Measurements from ENCODE around the gene PDS5A. TPM values are rescaled to one million over a fixed set of nuclear protein-coding genes. Genes with fewer than 3 reads are reported as not detected.
"Not testable (repeated sequence)": the region's sequence is repeated elsewhere in the genome, so short reads cannot be mapped to it uniquely, and the experiment has no call there.

Gene PDS5A, protein sequence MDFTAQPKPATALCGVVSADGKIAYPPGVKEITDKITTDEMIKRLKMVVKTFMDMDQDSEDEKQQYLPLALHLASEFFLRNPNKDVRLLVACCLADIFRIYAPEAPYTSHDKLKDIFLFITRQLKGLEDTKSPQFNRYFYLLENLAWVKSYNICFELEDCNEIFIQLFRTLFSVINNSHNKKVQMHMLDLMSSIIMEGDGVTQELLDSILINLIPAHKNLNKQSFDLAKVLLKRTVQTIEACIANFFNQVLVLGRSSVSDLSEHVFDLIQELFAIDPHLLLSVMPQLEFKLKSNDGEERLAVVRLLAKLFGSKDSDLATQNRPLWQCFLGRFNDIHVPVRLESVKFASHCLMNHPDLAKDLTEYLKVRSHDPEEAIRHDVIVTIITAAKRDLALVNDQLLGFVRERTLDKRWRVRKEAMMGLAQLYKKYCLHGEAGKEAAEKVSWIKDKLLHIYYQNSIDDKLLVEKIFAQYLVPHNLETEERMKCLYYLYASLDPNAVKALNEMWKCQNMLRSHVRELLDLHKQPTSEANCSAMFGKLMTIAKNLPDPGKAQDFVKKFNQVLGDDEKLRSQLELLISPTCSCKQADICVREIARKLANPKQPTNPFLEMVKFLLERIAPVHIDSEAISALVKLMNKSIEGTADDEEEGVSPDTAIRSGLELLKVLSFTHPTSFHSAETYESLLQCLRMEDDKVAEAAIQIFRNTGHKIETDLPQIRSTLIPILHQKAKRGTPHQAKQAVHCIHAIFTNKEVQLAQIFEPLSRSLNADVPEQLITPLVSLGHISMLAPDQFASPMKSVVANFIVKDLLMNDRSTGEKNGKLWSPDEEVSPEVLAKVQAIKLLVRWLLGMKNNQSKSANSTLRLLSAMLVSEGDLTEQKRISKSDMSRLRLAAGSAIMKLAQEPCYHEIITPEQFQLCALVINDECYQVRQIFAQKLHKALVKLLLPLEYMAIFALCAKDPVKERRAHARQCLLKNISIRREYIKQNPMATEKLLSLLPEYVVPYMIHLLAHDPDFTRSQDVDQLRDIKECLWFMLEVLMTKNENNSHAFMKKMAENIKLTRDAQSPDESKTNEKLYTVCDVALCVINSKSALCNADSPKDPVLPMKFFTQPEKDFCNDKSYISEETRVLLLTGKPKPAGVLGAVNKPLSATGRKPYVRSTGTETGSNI (N-terminal part only)
- total RNA-seq, result 33.1 TPM
- long read RNA-seq, full-length matches to known transcripts, result 19 of 48 reads
- long read RNA-seq, partial matches to known transcripts, result 18 of 48 reads
- long read RNA-seq, other reads (novel, unspliced or antisense), result 11 of 48 reads

DNA sequence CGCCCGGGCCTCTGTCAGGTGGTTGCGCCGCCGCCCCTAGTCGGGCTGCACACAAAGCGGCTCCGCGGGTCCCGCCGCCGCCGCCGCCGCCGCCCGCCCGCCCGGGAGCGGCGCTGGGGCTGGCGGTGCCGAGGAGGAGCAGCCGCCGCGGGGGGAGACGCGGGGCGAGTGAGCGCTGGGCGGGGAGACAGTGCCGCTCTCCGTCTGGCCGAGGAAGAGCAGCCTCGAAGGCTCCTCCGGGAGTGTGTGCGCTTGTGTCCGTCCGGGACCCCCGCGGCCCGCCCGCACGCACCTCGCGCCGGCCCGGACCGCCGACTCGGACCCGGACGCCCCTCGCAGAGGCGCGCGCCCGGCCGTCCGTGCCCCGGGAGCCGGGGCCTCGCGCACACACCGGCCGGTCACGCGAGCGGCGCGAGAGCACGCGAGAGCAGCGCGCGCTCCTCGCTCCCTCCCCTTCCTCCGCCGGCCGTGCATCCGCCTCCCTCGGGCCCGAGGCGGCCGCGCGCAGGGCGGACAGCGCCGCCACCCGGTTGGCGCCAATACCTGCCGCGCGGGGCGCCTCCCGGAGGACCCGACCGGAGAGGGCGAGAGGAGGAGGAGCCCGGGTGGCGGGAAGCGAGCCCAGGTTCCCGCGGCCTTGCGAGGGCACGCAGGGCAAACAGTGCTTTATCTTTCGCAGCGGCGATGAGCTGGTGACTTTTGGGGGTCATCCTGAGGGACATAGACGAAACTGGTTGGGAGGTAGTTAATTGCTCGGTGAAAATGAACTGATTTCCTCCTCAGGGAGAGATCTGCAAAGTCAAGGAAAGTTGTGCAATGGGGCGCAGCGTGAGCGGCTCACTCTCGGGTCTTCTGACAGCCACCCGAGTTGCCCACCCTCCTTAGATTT lies at the start of gene PDS5A:
TSS of gene PDS5A (minus strand) at position 423 of the 889 bp plus-strand sequence. CDS start 1,334 bp downstream, outside the sequence.
- intact Hi-C loops (cut with DNase I), result loop anchor here (1.0 to 5.0 kb wide), 6 partner anchors 55 to 509 kb away; partner anchors contain the start of genes N4BP2, SMIM14, UBE2K and UGDH
- DNase-seq (ENCODE audit: low spot score), result peak; percentile 95

DNA sequence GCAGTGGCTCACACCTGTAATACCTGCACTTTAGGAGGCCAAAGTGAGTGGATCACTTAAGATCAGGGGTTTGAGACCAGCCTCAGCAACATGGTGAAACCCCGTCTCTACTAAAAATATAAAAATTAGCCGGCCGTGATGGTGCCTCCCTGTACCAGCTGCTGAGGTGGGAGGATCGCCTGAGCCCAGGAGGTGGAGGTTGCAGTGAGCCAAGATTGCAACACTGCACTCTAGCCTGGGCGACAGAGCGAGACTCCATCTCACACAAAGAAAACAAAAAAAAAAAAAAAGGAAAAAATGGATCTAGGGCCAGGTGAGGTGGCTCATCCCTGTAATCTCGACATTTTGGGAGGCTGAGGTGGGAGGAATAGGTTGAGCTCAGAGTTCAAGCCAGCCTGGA lies 46.3 kb upstream of the PDS5A start:
- DNase-seq (ENCODE audit: low spot score); intact Hi-C loops (cut with DNase I): not testable (repeated sequence)

DNA sequence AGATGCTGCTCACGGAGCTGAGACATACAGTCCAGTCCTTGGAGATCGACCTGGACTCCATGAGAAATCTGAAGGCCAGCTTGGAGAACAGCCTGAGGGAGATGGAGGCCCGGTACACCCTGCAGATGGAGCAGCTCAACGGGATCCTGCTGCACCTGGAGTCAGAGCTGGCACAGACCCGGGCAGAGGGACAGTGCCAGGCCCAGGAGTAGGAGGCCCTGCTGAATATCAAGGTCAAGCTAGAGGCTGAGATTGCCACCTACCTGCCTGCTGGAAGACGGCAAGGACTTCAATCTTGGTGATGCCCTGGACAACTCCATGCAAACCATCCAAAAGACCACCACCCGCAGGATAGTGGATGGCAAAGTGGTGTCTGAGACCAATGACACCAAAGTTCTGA lies 43.4 kb upstream of the PDS5A start:
- DNase-seq (ENCODE audit: low spot score); intact Hi-C loops (cut with DNase I): not testable (repeated sequence)

DNA sequence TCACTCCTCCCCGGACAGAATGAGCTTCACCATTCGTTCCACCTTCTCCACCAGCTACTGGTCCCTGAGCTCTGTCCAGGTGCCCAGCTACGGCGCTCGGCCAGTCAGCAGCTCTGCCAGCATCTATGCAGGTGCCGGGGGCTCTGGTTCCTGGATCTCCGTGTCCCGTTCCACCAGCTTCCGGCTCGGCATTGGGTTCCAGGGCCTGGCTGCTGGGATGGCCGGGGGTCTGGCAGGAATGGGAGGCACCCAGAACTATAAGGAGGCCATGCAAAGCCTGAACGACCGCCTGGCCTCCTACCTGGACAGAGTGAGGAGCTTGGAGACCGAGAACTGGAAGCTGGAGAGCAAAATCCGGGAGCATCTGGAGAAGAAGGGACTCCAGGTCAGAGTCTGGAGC lies 42.5 kb upstream of the PDS5A start:
- DNase-seq (ENCODE audit: low spot score), result no peak
- intact Hi-C loops (cut with DNase I), result no loop called here

DNA sequence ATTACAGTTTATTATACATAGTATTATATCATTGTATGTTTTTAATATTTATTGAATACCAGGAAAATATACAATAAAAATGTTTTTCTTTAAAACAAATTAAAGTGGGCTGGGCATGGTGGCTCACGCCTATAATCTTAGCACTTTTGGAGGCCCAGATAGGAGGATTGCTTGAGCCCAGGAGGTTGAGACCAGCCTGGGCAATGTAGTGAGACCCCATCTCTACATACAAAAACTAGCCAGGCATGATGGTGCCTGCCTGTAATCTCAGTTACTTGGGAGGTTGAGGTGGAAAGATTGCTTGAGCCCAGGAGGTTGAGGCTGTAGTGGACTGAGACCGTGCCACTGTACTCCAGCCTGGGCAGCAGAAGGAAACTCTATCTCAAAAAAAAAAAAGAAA lies 38.3 kb upstream of the PDS5A start:
- intact Hi-C loops (cut with DNase I), result no loop called here
- DNase-seq (ENCODE audit: low spot score), result no peak

DNA sequence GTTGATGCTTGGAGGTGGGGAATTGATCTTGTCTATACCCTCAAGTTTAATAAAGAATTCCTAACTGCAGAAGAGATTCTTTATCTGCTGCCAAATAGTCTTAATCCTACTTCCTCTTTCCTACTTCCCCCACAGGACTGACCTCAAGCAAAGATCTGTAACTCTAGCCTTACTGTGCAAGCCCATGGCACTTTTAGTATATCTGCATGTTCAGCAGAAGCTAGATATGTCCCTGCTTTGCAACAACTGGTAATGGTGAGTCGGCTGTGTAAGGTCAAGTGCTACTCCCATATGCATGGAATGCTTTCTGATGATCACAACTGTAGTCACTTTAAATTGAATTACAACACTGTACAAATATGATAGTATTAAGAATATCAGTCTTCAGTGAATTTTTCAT lies 26.3 kb upstream of the PDS5A start:
- DNase-seq (ENCODE audit: low spot score), result no peak
- intact Hi-C loops (cut with DNase I), result no loop called here

DNA sequence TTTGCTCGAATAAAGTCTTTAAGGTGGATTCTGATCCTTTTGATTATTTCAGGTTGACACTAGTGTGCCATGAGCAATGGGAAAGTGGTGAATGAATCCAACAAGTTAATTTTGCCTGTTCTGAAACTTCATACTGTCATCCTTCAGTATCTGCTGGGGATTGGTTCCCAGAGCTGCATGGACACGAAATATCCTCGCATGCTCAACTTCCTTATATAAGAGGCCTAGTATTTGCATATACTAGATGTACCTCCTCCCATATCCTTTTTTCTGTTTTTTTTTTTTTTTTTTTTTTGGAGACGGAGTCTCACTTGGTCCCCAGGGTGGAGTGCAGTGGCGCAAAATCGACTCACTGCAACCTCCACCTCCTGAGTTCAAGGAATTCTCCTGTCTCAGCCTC lies 23.0 kb upstream of the PDS5A start:
- intact Hi-C loops (cut with DNase I), result no loop called here
- no peak for DNase-seq (ENCODE audit: low spot score)

DNA sequence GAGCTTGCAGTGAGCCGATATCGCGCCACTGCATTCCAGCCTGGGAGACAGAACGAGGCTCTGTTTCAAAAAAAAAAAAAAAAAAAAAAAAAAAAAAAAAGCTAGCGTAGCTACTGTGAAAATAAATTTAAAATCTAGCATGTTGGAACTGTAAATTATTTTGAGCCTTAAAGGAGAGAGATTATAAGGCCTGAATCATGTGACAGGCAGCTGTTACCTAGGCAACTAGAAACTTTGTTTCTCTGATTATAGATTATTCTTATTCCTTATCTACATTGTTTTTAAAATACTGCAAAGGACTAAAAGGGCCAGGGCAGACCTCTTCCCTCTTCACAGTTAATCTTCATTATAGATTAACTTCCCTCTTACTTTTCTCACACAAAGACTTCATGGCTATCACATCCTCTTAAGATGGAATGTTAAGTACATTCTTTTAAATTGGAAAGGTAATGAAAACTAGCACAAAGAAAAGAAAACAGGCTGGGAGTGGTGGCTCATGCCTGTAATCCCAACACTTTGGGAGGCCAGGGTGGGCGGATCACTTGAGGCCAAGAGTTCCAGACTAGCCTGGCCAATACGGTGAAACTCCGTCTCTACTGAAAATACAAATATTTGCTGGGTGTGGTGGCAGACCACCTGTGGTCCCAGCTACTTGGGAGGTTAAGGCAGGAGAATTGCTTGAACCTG lies 21.1 kb upstream of the PDS5A start:
- intact Hi-C loops (cut with DNase I), result no loop called here
- DNase-seq (ENCODE audit: low spot score), result no peak

DNA sequence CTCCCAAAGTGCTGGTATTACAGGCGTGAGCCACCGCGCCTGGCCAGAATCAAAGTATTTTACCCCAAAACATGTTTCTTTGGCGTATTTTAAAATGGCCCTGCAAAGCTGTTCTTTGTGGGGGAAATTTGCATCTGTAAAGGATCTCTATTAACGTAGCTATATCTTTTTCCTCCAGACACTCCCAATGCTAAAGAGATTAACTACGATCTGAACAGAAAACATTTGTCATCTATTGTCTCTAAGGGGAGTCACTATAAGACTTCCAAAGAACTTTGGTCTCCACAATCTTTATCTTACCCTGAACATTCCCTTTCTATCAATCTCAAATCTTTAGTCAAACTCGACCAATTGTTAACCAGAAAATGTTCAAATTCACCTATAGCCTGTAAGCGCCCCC lies 19.1 kb upstream of the PDS5A start:
- no peak for DNase-seq (ENCODE audit: low spot score)
- intact Hi-C loops (cut with DNase I), result no loop called here

DNA sequence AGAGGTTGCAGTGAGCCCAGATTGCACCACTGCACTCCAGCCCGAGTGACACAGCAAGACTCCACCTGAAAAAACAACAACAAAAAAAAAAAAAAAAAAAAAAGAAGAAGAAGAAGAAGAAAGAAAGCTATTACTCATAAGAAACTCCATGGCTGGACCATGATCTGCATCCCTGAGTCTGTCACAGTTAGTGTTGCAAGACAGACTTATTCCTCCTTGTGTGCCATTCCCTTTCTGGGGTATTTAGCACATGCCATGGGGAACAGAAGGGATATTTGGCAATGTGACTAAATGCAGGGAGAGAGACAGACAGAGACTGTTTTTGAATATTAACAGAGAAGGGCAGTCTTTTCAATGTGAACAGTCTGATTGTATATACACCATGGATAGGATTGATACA lies 16.7 kb upstream of the PDS5A start:
- no peak for DNase-seq (ENCODE audit: low spot score)
- intact Hi-C loops (cut with DNase I), result no loop called here

DNA sequence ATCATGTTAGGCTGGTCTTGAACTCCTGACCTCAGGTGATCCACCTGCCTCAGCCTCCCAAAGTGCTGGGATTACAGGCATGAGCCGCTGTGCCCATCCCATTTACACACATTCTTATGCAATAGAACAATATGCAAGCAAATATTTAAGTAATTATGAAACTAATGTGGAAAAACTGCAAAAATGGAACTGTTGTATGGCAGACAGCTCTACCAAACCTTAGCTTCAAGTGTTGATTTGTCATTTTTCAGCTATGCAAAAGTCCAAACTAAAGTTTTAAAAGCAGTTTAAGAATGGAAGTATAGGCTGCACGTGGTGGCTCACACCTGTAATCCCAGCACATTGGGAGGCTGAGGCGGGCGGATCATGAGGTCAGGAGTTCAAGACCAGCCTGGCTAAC lies 11.7 kb upstream of the PDS5A start:
- intact Hi-C loops (cut with DNase I), result not testable (repeated sequence)

DNA sequence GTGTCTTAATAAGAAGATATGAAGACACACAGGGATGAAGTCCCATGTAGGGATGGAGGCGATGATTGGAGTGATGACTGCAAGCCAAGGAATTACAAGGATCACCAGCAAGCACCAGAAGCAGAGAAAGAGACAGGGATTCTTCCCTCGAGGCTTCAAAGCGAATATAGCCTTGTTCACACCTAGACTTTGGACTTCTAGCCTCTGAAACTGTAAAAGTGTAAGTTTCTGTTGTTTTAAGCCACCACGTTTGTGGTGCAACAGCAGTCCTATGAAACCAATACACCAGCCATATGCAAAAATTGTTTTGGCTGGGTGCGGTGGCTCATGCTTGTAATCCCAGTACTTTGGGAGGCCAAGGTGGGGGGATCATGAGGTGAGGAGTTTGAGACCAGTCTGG lies 9.8 kb upstream of the PDS5A start:
- DNase-seq (ENCODE audit: low spot score), result no peak
- intact Hi-C loops (cut with DNase I), result no loop called here

More for the DNA sequence above, 11.7 kb upstream of the PDS5A start:
- not testable (repeated sequence) for DNase-seq (ENCODE audit: low spot score)

DNA sequence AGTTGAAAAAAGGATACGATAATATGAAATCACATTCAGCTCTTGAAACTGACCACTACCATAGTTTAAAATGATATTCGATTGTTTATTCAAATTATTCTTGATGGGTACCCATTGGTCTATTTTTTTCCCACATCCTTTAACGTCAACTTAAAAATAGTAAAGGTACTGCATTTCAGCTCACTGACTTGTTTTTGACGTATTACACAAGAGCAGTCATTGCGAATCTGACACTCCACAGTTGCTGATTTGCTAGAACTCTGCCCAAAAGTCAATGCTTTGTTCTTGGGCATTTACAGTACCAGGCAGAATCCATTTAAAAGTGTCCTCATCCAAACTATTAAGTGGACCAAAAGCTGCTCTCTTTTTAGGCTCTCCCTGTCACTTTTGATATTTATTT lies 1.2 kb upstream of the PDS5A start:
- DNase-seq (ENCODE audit: low spot score), result no peak
- intact Hi-C loops (cut with DNase I), result loop anchor here (2.0 to 5.0 kb wide), 2 partner anchors 57 to 452 kb away; partner anchors contain the start of gene UGDH

DNA sequence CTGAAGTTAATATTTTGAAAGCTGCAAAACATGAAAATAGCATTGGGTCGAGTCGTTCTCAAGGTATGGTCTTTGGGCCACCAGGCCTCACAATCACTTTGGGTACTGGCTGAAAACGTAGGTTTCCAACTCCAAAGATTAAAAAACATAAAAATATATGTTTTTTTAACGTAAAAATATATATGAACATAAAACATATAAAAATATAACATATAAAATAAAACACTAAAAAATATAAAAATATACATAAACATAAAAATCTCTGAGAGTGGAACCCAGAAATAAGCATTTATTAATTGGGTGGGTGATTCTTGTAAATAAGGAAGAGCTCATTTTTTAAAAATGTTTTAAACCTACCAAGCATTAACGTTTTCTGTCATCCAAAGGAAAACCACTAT lies 666 bp upstream of the PDS5A start:
- intact Hi-C loops (cut with DNase I), result loop anchor here (2.0 to 5.0 kb wide), 2 partner anchors 56 to 452 kb away; partner anchors contain the start of gene UGDH
- DNase-seq (ENCODE audit: low spot score), result no peak

DNA sequence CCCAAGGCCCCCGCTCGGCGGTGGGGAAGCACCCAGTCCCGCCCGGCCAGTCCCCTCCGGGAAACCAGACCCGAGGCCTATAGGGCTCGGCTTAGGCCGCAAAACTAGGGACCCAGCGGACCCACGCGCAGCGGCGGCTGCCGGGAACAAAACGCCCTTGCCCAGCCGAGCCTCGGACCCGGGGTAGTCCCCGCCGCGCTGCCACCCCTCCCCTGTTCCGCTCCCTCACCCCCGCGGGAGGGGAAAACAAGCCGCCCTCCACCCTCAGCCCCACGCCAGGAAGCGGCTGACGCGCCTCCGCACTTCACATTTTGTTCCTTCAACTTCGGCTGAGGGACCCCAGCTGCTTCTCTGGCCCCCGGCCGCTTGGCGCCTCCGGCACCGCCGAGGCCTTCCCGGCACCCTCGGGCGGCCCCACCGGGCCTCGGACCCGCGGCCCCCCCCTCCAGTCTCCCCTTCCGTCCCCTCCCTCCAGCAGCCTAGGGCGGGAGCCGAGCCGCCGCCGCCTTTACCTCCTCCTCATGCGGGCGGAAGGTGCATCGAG lies 694 bp downstream of the PDS5A start:
- peak; percentile 79 for DNase-seq (ENCODE audit: low spot score)

DNA sequence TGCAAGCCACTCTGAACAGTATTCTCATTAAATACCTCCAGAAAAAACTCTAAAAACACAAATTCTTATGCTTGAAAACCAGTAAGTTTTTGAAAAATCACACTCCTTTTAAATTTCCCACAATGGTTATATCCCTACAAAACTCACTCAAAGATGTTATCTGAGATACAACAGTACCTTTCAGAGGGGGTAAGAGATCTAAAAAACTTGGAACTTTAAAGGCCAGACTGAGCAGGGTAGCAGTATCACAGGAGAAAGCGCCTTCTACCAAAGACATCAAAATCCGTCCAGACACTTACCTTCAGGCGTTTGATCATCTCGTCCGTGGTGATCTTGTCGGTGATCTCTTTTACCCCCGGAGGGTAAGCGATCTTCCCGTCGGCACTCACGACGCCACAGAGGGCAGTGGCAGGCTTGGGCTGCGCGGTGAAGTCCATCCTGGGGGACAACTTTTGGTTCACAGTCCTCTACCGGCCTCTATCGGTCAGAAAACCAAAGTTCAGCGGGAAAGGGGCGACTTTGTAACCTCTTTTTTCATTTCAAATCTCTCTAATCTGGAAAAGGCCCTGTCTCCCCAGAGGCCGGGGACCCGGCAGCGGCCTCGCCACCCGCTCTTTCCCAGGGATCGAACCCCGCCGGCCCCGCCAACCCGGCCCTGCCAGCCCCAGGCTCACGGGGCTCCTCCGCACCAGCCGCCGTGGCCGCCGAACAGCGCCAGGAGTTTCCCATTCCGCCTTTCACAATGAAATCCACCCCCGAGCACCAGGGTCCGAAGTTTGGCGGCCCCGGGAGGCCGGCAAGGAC lies 1.4 kb downstream of the PDS5A start:
- intact Hi-C loops (cut with DNase I), result loop anchor here (1.0 to 5.0 kb wide), 5 partner anchors 54 to 508 kb away; partner anchors contain the start of genes N4BP2 and SMIM14
- DNase-seq (ENCODE audit: low spot score), result peak; percentile 86

More for the DNA sequence above, 694 bp downstream of the PDS5A start:
- intact Hi-C loops (cut with DNase I), result loop anchor here (1.0 to 5.0 kb wide), 6 partner anchors 55 to 508 kb away; partner anchors contain the start of genes N4BP2, SMIM14 and UBE2K
